ENCODE measurements around the gene OOSP4B.

- TF ChIP-seq EZH2 (IDR thresholded peaks at IDR 0.05; ENCODE audit: insufficient read depth, low read length) (no peak), CTCF (IDR thresholded peaks at IDR 0.05; ENCODE audit: insufficient read depth, low read depth, low read length) (no peak)
Measured at GRCh38 chr11:60069450-60069849, 52.5 kb downstream of the OOSP4B start.

Measured in astrocyte (in vitro differentiated cells and primary cell).